ENCODE measurements around the gene SLC25A6. TPM values are rescaled to one million over a fixed set of nuclear protein-coding genes. Genes with fewer than 3 reads are reported as not detected.

Gene SLC25A6
- total and polyA plus RNA-seq, 8 donors: 188 to 398 (median 229) TPM

GRCh38 chrX:1389181-1389992 lies 2.5 kb downstream of the SLC25A6 start:
- intact Hi-C loops (cut with DNase I): no loop called here
- H3K27me3 ChIP-seq: no peaks in the 10 kb centered on the region
- H3K4me3 ChIP-seq: no peak overlapping the region
- no peak for TF ChIP-seq CTCF (IDR thresholded peaks at IDR 0.05)
- no peak for ATAC-seq
- 89 to 92% methylated on average over 51 of the region's 51 CpGs for WGBS, 2 donors
- H3K36me3 ChIP-seq: peaks cover 5 to 59% (median 44%) of the 10 kb centered on the region in 3 donors
- no peak for FAIRE-seq
- peak in 4 of 6 donors; percentile 14 to 72 (median 36) for DNase-seq
- no peaks in the 10 kb centered on the region for H3K9me3 ChIP-seq
- no peak overlapping the region for H3K27ac ChIP-seq
- peaks cover 5 to 16% (median 11%) of the 10 kb centered on the region in 3 donors for H3K4me1 ChIP-seq

GRCh38 chrX:1388651-1389050 lies 3.3 kb downstream of the SLC25A6 start:
- peak in 3 of 6 donors; percentile 6 to 21 (median 16) for DNase-seq

GRCh38 chrX:1387141-1387776 lies 4.7 kb downstream of the SLC25A6 start:
- Histone ChIP-seq H3K4me3 (no peak overlapping the region), H3K36me3 (peaks cover 5 to 67% (median 44%) of the 10 kb centered on the region in 3 donors), H3K4me1 (peaks cover 0 to 12% (median 11%) of the 10 kb centered on the region in 3 donors), H3K27ac (no peak overlapping the region), H3K27me3 (no peaks in the 10 kb centered on the region), H3K9me3 (no peaks in the 10 kb centered on the region)
- TF ChIP-seq CTCF (IDR thresholded peaks at IDR 0.05): no peak
- intact Hi-C loops (cut with DNase I): no loop called here
- FAIRE-seq (no peak), ATAC-seq (no peak), DNase-seq (peak in 3 of 6 donors; percentile 11 to 77 (median 63))
- 93 to 97% methylated on average over 33 to 43 of the region's 43 CpGs for WGBS, 2 donors

More at GRCh38 chrX:1388651-1389050, 3.3 kb downstream of the SLC25A6 start:
- intact Hi-C loops (cut with DNase I): no loop called here
- no peak for ATAC-seq
- 73 to 83% methylated on average over 4 of the region's 4 CpGs for WGBS, 2 donors
- H3K27ac ChIP-seq: no peak overlapping the region
- no peak for TF ChIP-seq CTCF (IDR thresholded peaks at IDR 0.05)
- peaks cover 5 to 16% (median 11%) of the 10 kb centered on the region in 3 donors for H3K4me1 ChIP-seq
- peaks cover 5 to 65% (median 44%) of the 10 kb centered on the region in 3 donors for H3K36me3 ChIP-seq
- H3K27me3 ChIP-seq: no peaks in the 10 kb centered on the region
- FAIRE-seq: no peak
- H3K9me3 ChIP-seq: no peaks in the 10 kb centered on the region
- H3K4me3 ChIP-seq: no peak overlapping the region

- Histone ChIP-seq H3K4me1 (peaks cover 0 to 12% (median 11%) of the 10 kb centered on the region in 3 donors), H3K4me3 (no peak overlapping the region), H3K9me3 (no peaks in the 10 kb centered on the region), H3K36me3 (peaks cover 5 to 67% (median 44%) of the 10 kb centered on the region in 3 donors), H3K27ac (no peak overlapping the region), H3K27me3 (no peaks in the 10 kb centered on the region)
- intact Hi-C loops (cut with DNase I): no loop called here
- no peak for ATAC-seq
- TF ChIP-seq CTCF (IDR thresholded peaks at IDR 0.05): no peak
- FAIRE-seq: no peak
- DNase-seq: peak in 3 of 6 donors; percentile 9 to 53 (median 46)
- 96% methylated on average over 41 of the region's 41 CpGs for WGBS, 2 donors
Measured at GRCh38 chrX:1386338-1387127, 5.4 kb downstream of the SLC25A6 start.
